Erythroblast (primary cell): Measurements from ENCODE around the gene EPB41.

Experiments used
- GATA1 ChIP-seq: IDR thresholded peaks from 2 replicates; pipeline ENCODE4 v1.6.1; 2011; ENCODE audit warnings: low read depth, mild to moderate bottlenecking, control low read depth, low read length, moderate library complexity
- POLR2A ChIP-seq: IDR thresholded peaks from 2 replicates; pipeline ENCODE4 v1.6.1; 2011; ENCODE audit warnings: mild to moderate bottlenecking, low read length

- TF ChIP-seq POLR2A: no peak
- no peak for TF ChIP-seq GATA1
These were observed 168.2 kb downstream of the EPB41 start for GRCh38 chr1:29082519-29082918.
